HG03442 (cell line): ENCODE measurements around the gene IDH3A.
"Not testable (repeated sequence)": the region's sequence is repeated elsewhere in the genome, so short reads cannot be mapped to it uniquely, and the experiment has no call there.

Source experiments
- ATAC-seq: cut with Tn5 transposase; IDR thresholded peaks from one replicate; pipeline ENCODE4 v1.9.1; 2021; ENCODE audit warnings: mild to moderate bottlenecking, moderate library complexity; ENCODE audit not compliant: unreplicated experiment

Gene IDH3A

DNA sequence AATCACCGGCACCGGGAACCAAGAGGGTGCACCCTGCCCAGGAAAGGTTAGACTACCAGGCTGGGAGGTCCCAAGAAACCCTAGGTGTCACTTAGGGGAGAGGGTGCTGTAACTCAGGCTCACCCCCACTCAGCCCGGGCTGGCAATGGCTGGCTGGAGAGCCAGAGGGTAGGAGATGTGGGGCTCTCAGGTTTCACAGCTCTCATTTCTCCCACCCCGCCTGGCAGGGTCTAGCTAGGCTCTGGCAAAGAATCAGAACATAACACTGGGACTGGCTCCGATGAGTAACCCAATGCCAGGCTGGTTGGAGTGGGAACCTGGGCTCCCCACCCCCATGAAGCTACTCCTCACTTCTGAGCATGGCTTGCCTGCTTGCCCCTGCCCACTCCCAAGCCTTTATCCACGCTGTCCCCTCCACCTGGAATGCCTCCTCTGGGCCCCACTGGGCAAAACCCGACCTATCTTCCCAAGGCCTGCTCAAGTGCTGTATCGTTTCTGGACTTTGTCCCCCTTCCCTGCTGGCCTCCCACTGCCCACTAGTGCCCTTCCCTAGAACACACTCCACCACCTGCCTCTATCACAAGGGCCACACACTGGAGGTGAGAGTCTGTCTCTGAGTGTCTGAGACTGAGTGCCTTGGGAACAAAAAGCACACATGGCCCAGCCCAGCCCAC lies 19.9 kb upstream of the IDH3A start:
- no peak for ATAC-seq

DNA sequence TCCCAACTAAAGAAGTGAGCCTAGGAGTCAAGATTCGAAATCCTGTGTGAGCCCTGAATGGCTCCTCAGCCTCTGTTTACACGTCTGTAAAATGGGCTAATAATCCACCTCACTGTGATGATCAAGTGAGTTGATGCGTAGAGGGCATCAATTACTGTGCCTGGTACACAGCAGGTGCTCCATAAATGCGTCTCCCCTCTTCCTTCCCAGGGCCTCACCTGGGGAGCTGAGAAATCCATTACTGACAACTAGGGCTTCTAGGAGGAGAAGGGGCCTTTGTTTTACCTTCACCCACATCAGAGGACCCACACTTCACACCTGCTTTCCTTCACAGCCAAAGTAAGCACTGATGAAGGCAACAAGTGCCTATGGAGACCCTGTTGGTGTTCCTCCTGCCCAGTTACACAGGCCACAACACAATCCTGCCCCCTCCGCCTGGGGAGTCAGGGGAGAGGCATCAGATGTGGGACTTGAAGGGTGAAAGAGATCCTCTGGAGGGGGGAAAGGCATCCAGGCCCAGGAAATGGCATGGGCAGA lies 19.3 kb upstream of the IDH3A start:
- no peak for ATAC-seq

DNA sequence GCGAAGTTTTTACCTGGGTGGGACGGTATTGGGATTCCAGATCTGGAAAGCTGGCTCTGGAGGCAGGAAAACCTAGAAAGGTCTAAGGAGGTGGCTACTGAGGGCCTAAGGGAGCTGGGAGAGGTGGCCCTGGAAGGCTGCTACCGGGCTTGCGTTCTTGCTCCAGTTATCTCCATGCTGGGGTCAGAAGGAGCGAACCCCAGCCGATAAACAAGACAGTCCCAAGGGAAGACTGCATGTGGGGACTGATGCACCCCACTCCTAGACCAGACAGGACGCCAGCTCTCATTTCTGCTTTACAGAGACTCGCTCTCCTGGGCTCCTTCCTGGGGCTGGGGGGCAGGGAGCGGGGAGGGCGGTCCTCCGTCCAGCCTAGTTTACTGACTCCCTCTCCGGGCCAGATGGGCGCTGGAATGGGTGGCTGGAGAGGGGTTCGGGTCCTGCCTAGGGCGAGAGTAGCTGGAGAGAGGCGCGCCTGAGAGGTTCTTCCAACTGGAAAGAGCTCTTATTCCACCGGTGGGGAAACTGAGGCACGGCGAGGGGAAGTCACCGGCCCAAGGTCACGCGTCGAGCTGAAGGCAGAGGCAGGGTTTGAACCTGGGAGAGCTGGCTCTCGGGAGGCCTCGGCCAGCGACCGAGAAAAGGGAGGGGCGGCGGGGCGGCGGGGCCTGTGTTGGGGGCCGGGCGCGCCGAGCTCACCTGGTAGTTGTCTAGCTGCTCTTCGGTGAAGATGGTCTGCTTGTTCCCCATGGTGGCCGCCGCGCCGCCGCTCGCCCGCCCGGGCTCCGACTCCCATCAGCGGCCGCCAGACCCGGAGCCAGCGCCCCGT lies 18.5 kb upstream of the IDH3A start:
- peak; percentile 28 for ATAC-seq

DNA sequence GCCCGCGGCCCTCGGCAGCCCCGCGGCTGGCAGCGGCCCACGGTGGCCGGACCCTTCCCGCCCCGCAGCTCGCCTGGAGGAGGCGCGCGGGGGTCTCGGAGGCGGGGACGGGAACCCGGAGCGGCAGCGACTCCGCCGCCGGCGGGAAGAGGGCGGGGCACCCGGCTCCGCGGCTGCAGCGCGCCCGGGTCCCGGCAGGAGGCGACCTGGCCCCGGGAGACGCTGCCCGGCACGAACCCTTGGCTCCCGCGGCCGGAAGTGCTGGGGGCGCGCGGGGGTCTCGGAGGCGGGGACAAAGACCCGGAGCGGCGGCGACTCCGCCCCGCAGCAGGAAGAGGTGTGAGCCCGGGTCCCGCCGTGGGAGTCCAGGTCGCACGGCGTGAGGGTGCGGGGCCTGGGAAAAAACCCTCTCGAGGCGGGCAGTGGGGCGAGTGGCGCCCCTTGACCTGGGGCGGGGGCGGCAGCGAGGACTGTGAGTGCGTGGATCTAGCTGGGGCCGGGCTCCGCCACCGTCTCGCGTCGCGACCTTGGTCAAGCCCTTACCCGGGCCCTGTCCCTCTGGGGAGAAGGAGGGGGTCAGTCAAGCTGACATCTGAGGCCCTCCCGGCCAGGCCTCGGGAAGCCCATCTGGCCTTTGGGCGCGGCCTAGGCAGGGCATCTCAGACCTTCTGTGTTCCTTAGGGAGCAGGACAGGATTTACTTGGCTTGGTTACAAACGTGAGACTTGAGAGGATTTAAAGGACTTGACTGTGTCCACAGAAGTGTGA lies 17.7 kb upstream of the IDH3A start, which contains the start of gene CIB2:
Gene CIB2 (minus strand): TSS at position 151 of the 767 bp plus-strand sequence. CDS start 230 bp downstream, outside the sequence.
- ATAC-seq, result peak; percentile 66

DNA sequence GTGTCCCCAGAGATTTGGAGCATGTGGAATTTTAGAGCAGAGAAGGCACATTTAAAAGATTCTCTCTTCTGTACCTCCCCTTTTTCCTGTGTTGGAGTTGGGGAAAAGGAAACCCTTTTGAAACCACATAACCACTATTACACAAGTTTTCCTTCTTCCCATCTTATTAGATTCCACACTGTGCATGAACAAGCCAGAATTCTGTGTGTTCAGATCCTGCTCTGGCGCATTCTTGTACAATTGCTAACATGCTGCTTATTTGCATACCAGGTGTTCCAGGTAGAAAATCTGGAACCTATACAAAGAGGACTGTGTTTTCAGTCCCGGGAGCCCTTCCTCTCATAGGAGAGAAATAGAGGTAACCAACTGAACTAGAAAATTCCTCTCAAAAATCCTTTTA lies 15.4 kb upstream of the IDH3A start:
- no peak for ATAC-seq

DNA sequence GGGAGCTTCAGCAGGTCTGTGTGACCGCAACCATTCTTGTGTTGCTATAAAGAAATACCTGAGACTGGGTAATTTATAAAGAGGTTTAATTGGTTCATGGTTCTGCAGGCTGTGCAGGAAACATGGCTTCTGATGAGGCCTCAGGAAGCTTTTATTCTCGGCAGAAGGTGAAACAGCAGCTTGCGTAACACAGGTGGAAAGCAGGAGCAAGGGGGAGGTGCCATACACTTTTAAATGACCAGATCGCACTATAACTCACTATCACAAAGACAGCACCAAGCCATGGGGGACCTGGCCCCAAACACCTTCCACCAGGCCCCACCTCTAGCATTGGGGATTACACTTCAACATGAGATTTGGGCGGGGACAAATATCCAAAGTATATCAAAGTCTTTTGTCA lies 9.6 kb upstream of the IDH3A start:
- ATAC-seq, result no peak

DNA sequence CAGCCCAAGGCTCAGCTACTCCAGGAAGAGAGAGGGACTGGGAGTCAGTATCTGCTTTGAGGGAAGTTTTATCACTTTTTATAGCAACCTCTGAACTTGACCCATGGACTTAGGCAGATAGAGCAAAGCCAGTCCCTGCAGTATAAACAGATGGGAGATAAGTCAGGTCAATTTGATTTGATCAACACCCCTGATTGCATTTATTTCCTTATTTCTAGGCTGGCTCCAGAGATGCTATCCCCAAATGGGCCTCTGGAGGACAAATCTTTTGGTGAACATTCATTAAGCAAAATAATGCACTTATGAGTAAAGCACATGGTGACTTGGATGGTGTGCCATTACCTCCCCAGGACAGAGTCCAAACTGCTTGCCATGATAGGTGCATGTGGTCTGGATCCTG lies 8.9 kb upstream of the IDH3A start:
- no peak for ATAC-seq

DNA sequence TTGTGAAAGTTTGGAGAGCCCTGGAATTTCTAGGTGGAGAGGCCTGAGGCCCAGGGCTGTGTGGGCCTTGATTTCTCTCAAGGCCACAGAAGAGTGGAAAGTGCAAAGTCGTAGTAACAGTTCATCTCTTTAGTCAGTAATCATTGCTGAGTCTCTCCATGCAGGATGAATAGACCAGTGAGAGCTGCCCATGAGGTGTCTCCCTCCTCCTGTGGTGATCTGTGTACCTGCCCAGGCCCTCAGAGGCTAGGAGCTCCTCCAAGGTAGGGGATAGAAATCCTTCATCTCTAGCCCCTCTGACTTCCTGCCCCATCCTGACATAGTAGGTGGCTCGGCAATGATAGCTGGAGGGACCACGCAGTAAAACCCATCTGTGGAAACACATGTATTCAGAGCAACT lies 6.8 kb upstream of the IDH3A start:
- no peak for ATAC-seq

DNA sequence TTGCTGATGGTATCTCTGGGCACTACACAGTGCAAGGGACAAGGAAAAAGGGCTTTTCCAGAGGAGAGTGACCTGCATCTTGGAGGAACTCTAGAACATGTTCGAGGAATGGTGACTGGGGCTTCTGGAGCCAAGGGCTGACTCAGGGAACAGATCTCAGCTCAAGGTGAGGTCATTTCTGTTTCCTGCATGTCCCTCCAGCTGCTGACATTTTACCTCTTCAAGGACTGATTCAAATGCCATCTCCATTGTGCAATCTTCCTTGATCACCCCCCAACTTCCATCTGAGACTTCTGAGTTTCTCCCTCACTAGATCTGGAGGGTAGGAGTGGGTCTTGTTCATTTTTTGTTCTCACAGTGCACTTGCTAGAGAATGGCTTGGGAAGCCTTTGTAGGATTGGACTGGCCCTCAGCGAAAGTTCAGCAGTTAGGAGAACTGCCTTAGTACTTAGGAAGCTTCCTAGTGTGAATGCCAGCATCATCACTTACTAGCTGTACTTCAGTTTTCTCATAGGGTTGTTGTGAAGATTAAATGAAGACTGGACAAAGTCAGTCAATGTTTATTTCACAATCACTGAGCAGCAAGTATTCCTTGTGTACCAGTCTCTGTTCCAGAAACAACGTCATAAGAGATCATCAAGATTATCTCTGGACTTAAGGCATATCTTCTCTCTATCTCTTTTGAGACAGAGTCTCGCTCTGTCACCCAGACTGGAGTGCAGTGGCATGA lies 2.6 kb upstream of the IDH3A start:
- no peak for ATAC-seq

DNA sequence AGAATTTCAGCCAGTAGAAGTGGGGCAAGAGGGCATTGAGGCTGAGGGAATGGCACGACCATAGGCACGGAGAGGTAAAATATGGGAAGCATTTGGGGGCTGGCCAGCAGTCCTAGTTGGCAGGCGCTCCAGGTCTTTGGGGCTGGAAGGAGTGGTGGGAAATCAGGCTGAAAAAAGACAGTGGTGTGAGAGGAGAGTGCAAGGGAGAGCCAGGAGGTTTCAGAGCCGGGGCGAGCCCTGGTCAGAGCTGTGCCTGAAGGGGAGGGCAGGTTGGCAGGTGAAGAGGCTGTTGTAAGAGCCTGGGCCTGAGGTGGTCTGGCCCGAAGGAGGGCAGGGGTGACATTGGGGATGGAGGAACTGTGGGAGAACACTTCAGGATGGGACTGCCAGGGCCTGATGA lies 1.6 kb upstream of the IDH3A start:
- no peak for ATAC-seq

DNA sequence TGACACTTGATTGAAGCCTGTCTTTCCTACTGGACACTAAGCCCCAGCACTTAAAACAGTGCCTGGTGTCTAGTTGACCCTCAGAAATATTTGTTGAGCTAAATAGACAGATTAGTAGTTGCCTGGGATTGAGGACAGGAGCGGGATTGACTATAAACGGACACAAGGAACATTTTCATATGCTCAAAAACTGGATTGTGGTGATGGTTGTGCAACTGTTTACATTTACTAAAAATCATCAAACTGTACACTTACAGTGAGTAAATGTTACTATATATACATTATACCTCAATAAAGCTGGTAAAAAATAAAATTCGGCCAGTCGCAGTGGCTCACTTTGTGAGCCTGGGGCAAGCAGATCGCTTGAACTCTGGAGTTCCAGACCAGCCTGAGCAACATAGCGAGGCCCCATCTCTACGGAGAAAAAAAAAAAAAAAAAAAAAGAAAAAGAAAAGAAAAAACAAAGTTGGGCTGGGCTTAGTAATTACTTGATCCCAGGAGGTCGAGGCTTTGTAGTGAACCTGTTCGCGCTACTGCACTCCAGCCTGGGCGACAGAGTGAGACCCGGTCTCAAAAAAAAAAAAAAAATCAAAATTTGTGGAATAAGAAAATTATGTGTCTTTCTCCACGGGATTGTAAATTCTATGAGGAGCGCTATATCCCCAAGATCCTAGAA lies 632 bp upstream of the IDH3A start:
- ATAC-seq, result no peak

DNA sequence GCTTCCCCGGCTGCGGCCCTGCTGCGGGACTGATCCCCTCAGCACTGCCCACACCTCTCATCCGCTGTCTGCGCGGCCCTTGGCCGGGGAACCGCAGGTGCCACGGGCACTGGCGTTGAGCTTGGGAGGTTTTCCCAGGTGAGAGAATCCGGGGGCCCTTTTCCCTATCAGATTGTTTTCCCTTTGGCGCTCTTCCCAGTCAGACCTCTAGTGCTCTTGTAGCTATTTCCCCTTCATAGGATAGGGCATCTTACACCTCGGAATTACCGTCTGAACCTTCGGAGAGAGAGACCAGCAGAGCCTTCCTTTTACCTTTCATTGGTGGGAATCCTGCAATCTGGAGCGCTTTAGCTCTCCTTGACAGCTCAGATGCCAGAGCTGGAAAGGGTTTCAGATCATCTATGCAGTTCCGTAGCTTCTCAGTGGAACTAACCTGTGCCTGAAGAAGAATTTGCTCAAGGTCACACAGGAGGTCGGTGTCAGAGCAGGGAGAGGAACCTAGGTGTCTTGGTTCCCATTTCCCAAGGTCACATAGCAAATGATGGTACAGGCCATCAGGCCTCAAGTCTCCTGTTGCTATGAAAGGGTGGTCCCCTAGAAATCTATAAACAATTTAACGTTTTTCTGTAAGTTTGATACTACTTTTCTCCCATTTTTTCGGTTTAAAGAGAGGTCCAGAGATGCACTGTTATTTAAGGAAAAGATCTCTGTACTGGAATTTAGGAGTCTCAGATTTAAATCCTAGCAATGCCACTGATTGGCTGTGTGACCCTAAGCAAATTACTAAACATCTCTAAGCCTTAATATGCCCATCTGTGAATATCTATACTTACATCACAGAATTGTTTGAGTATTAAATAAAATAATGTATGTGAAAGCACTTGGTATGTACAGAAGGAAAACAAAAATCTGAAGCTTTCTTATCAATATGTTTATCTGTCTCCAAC lies 916 bp downstream of the IDH3A start:
- no peak for ATAC-seq

DNA sequence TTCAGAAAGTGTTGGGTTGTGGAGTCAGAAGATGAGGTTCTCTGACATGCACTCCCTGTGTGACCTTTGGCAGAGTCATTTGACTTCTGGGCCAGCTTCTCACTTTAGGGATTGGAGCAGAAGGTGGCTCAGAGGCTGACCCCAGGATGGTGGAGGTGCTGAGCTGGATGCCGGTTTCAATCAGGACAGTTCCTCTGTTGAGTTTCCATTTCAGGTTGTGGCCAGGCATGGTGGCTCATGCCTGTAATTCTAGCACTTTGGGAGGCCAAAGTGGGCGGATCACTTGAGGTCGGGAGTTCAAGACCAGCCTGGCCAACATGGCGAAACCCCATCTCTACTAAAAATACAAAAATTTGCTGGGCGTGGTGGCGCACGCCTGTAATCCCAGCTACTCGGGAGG lies 1.9 kb downstream of the IDH3A start:
- ATAC-seq, result not testable (repeated sequence)

DNA sequence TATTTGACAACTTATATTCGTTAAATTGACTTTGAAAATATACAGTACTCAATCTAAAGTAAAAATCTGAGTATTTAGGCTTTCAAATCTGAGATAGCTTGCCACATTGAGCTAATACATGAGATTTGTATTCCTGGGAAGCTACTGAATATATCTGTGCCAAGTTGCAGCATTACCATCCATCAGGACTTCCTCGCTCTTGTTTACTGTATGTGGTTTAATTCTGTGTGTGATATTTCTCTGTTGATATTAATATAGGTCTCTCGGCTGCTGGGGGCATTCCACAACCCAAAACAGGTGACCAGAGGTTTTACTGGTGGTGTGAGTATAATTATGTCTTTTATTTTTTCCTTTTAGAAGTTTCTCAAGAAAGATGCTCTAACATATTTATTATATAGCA lies 5.8 kb downstream of the IDH3A start:
- no peak for ATAC-seq

DNA sequence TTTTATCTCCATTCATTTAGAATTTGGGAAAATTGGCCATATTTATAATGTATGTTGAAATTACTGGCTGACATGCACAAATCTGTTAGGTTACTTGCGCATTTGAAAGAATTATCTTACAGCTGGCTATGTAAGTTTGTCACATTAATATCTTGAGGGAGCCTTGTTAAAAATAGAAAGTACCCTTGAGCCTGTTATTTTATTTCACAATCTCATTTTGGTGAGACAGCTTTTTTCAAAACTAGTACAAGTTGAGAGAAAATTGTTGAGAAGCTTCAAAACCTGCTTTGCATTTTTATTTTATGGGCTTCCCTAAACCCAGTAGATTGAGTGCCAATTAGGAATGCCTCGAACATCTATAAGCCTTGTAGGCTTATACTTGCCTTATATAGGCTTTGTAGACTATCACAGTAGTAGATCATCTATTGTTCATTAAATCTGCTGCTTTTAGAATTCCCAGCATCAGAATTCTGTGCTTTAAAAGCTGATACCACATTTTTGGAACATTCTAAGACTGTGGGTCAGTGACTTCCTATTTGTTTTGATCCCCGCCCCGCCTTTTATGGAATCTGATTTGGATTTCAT lies 6.3 kb downstream of the IDH3A start:
- no peak for ATAC-seq

DNA sequence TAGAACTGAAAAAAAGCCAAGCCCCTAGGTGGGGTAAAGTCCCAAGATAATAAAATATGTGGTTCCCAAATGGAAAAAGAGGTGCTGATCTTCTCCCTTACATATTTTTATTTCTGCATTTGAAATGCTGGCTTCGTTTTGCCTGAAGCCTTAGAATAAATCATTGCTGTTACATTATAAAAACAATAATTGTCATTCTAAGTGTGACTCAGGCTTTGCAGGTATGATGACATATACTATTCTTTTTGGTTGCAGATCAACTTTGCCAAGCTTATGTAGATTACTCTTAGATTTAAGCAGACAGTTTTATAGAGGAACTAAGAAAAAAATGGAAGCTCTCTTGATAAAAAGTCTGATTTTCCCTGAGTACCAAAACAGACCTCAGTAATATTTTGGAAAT lies 7.5 kb downstream of the IDH3A start:
- ATAC-seq, result no peak

DNA sequence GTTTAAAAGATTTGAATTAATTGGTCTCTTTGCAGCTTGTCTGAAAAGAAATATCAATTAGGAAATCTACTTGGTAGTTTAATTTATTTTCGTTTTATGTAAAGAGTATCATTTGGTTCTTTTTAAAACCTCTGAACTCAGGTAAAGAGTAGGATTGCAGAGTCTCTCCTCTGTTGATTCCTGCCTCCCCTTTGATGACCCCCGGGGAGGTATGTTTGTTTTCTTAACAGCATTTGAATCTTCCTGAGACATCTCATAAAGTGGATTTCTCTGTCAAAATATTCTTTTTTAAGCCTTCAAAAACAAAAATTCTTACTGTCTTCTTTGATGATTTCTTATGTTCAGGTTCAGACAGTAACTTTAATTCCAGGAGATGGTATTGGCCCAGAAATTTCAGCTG lies 8.0 kb downstream of the IDH3A start:
- ATAC-seq, result no peak

DNA sequence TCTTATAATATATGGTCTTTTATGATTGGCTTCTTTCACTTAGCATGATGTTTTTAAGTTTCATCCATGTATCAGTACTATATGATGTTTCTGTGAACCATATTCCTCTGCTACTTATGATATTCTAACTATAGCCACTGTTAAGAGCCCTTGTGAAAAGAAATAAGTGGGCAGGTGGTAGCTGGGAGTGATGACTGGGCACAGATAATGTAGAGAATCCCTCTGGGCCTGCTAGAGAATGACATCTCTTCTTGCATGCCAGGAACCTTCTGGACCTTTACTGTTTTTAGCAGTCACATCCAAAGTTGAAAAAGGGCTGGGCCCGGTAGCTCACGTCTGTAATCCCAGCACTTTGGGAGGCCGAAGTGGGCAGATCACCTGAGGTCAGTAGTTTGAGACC lies 10.2 kb downstream of the IDH3A start:
- ATAC-seq, result no peak

DNA sequence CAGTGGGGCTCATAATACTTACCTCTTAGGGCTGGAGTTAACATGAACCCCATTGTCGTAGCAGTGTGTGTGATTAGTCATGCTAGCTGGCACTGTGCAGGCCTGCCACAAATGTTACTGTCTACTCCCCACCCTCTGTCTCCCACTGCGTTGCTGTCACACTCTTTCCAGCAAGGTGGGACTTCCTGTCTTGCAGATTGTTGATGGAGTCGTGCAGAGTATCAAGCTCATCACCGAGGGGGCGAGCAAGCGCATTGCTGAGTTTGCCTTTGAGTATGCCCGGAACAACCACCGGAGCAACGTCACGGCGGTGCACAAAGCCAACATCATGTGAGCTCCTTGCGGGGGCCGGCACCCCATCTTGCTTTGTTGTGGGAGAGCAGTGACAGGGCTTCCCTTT lies 12.9 kb downstream of the IDH3A start:
- no peak for ATAC-seq
